ENCODE measurements around the gene ZNF438. TPM values are rescaled to one million over a fixed set of nuclear protein-coding genes. Genes with fewer than 3 reads are reported as not detected.

Gene ZNF438
- total RNA-seq, 1 experiment from 2014 or later: 0.83 TPM

DNA sequence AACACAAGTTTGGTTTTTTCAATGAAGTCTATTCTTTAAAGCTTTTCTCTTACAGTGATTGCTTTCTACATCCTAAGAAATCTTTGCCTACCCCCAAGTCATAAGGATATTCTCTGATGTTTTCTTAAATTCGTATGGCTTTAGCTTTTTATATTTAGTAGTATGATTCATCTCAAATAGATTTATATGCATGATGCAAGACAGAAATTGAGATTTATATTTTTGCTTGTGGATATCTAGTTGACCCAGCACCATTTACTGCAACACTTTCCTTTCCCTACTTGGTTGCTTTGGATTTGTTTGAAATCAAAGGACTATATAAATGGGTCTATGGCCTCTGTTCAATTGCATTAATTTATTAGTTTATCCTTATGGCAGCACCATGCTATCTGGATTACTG is 113.9 kb downstream of the ZNF438 start:
- no peak overlapping the region for H2AK5ac ChIP-seq (ENCODE audit: insufficient read length, low read length)
- no peaks in the 10 kb centered on the region for H3K27me3 ChIP-seq (ENCODE audit: insufficient read depth, low read length)
- H3K18ac ChIP-seq (ENCODE audit: insufficient read length, low read depth, low read length): no peak overlapping the region
- H3K27ac ChIP-seq (ENCODE audit: insufficient read length, low read depth, low read length): no peak overlapping the region
- TF ChIP-seq, protein P1, sequence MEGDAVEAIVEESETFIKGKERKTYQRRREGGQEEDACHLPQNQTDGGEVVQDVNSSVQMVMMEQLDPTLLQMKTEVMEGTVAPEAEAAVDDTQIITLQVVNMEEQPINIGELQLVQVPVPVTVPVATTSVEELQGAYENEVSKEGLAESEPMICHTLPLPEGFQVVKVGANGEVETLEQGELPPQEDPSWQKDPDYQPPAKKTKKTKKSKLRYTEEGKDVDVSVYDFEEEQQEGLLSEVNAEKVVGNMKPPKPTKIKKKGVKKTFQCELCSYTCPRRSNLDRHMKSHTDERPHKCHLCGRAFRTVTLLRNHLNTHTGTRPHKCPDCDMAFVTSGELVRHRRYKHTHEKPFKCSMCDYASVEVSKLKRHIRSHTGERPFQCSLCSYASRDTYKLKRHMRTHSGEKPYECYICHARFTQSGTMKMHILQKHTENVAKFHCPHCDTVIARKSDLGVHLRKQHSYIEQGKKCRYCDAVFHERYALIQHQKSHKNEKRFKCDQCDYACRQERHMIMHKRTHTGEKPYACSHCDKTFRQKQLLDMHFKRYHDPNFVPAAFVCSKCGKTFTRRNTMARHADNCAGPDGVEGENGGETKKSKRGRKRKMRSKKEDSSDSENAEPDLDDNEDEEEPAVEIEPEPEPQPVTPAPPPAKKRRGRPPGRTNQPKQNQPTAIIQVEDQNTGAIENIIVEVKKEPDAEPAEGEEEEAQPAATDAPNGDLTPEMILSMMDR (conservative IDR thresholded peaks at IDR 0.05): no peak
- no peak overlapping the region for H4K5ac ChIP-seq (ENCODE audit: insufficient read length, low read depth, low read length)
- H3K4me2 ChIP-seq (ENCODE audit: insufficient read depth, insufficient read length, low read length): no peak overlapping the region
- H2BK12ac ChIP-seq (ENCODE audit: insufficient read length, low read depth, low read length): no peak overlapping the region
- H3K9me3 ChIP-seq (ENCODE audit: control insufficient read depth, low read depth, low read length): no peaks in the 10 kb centered on the region
- H3K23ac ChIP-seq (ENCODE audit: insufficient read length, low read depth, low read length): no peak overlapping the region
- H3T11ph ChIP-seq (ENCODE audit: low read length): no peak overlapping the region
- H3K23me2 ChIP-seq (ENCODE audit: insufficient read length, low read depth, low read length, poor library complexity, severe bottlenecking): no peaks in the 10 kb centered on the region
- no peak overlapping the region for H2BK5ac ChIP-seq (ENCODE audit: insufficient read length, low read length)
- H2AFZ ChIP-seq (ENCODE audit: low read length): no peak overlapping the region
- no peak overlapping the region for H3K4me3 Mint-ChIP-seq
- H3K4me1 ChIP-seq (ENCODE audit: insufficient read depth, low read length): no peaks in the 10 kb centered on the region
- H3K9me3 Mint-ChIP-seq: no peaks in the 10 kb centered on the region
- H2BK20ac ChIP-seq (ENCODE audit: low read depth, low read length, poor library complexity, severe bottlenecking): no peak overlapping the region
- H3K36me3 Mint-ChIP-seq (ENCODE audit: insufficient read depth in 1 of 3, low read depth in 3 of 3): no peaks in the 10 kb centered on the region
- no peak overlapping the region for H2BK15ac ChIP-seq (ENCODE audit: low read depth, low read length)
- H3K56ac ChIP-seq (ENCODE audit: insufficient read length, low read depth, low read length): no peak overlapping the region
- H3K14ac ChIP-seq (ENCODE audit: insufficient read depth, low read length): no peak overlapping the region
- H3K9ac ChIP-seq (ENCODE audit: extremely low read depth, insufficient read length, low read length): no peak overlapping the region
- DNase-seq: no peak
- no peaks in the 10 kb centered on the region for H3K79me1 ChIP-seq (ENCODE audit: insufficient read depth, low read depth, low read length, poor library complexity, severe bottlenecking)
- H4K20me1 ChIP-seq (ENCODE audit: control insufficient read depth, insufficient read depth, insufficient read length): no peaks in the 10 kb centered on the region
- H4K8ac ChIP-seq (replicated peaks; ENCODE audit: insufficient read length, low read depth, low read length): no peak overlapping the region
- peaks cover 5 to 8% of the 10 kb centered on the region in 2 experiments for H3K4me1 Mint-ChIP-seq
- H4K91ac ChIP-seq (ENCODE audit: insufficient read length, low read depth, low read length): no peak overlapping the region
- H3K79me2 ChIP-seq (ENCODE audit: insufficient read depth, low read length): no peaks in the 10 kb centered on the region
- no CpG with 5 or more reads among the region's 1 CpG for WGBS (ENCODE audit: extremely low coverage, insufficient read length, low lambda C conversion rate)
- no peaks in the 10 kb centered on the region for H3K27me3 Mint-ChIP-seq (ENCODE audit: low read depth)
- no peak overlapping the region for H3K27ac Mint-ChIP-seq
- no peak overlapping the region for H3K4ac ChIP-seq (ENCODE audit: low read depth, low read length)
- H2BK120ac ChIP-seq (ENCODE audit: low read depth, low read length, poor library complexity, severe bottlenecking): no peak overlapping the region
